ENCODE results near the gene RAB14. TPM values are rescaled to one million over a fixed set of nuclear protein-coding genes. Genes with fewer than 3 reads are reported as not detected.
"Not testable (repeated sequence)": the region's sequence is repeated elsewhere in the genome, so short reads cannot be mapped to it uniquely, and the experiment has no call there.

RAB14 gene
- total RNA-seq, 4 donors from 2014 or later: 20.7 to 50.3 (median 37.9) TPM

GRCh38 chr9:121182989-121183388, 18.7 kb downstream of the RAB14 start:
- intact Hi-C loops (cut with DNase I; ENCODE audit: low total_unique reads) (no loop called here), in situ Hi-C loops (cut with MboI; ENCODE audit: low pct_ligation_motif_present in 1 of 4, low pct_unique_long_range_greater_than_20kb in 1 of 4, low sequenced_read_pairs in 3 of 4) (no loop called here)
- Histone ChIP-seq H3K27ac (no peak overlapping the region), H3K27me3 (no peaks in the 10 kb centered on the region), H3K4me3 (no peak overlapping the region), H3K9me3 (no peaks in the 10 kb centered on the region), H3K4me1 (peaks cover 0 to 59% (median 10%) of the 10 kb centered on the region in 4 donors), H3K36me3 (peaks cover 0 to 32% (median 2%) of the 10 kb centered on the region in 4 donors)
- TF ChIP-seq EP300 (IDR thresholded peaks at IDR 0.05; ENCODE audit: low read depth) (no peak), POLR2A (IDR thresholded peaks at IDR 0.05) (no peak), CTCF (IDR thresholded peaks at IDR 0.05) (no peak), POLR2AphosphoS5 (IDR thresholded peaks at IDR 0.05) (no peak)
- DNase-seq: no peak

GRCh38 chr9:121182101-121182836, 19.4 kb downstream of the RAB14 start:
- Histone ChIP-seq H3K4me1 (peaks cover 0 to 51% (median 8%) of the 10 kb centered on the region in 4 donors), H3K36me3 (peaks cover 0 to 32% (median 5%) of the 10 kb centered on the region in 4 donors), H3K9me3 (no peaks in the 10 kb centered on the region), H3K27me3 (no peaks in the 10 kb centered on the region), H3K27ac (no peak overlapping the region), H3K4me3 (no peak overlapping the region)
- in situ Hi-C loops (cut with MboI; ENCODE audit: low pct_ligation_motif_present in 1 of 4, low pct_unique_long_range_greater_than_20kb in 1 of 4, low sequenced_read_pairs in 3 of 4) (no loop called here), intact Hi-C loops (cut with DNase I; ENCODE audit: low total_unique reads) (no loop called here)
- no peak for TF ChIP-seq CTCF (IDR thresholded peaks at IDR 0.05)
- TF ChIP-seq EP300 (IDR thresholded peaks at IDR 0.05; ENCODE audit: low read depth): no peak
- TF ChIP-seq POLR2AphosphoS5 (IDR thresholded peaks at IDR 0.05): no peak
- TF ChIP-seq POLR2A (IDR thresholded peaks at IDR 0.05): no peak
- WGBS, 2 donors (ENCODE audit: low coverage in 1 of 2): 69 to 100% methylated on average over 2 to 3 of the region's 3 CpGs
- DNase-seq: no peak

- H3K27ac ChIP-seq: no peak overlapping the region
- no peak for DNase-seq
Observed at GRCh38 chr9:121179930-121180681, 21.6 kb downstream of the RAB14 start.

GRCh38 chr9:121179373-121179721, 22.3 kb downstream of the RAB14 start:
- intact Hi-C loops (cut with DNase I; ENCODE audit: low total_unique reads); H3K9me3 ChIP-seq; H3K27ac ChIP-seq; DNase-seq; H3K27me3 ChIP-seq; H3K4me3 ChIP-seq; in situ Hi-C loops (cut with MboI; ENCODE audit: low pct_ligation_motif_present in 1 of 4, low pct_unique_long_range_greater_than_20kb in 1 of 4, low sequenced_read_pairs in 3 of 4): not testable (repeated sequence)
- Histone ChIP-seq H3K36me3 (peaks cover 0 to 26% (median 3%) of the 10 kb centered on the region in 4 donors), H3K4me1 (peaks cover 0 to 27% (median 7%) of the 10 kb centered on the region in 4 donors)
- WGBS, 2 donors (ENCODE audit: low coverage in 1 of 2): 29 to 52% methylated on average over 1 of the region's 1 CpG

More at GRCh38 chr9:121179930-121180681, 21.6 kb downstream of the RAB14 start:
- Histone ChIP-seq H3K36me3 (peaks cover 0 to 26% (median 3%) of the 10 kb centered on the region in 4 donors), H3K4me3 (no peak overlapping the region), H3K4me1 (peaks cover 0 to 35% (median 7%) of the 10 kb centered on the region in 4 donors), H3K9me3 (no peaks in the 10 kb centered on the region), H3K27me3 (no peaks in the 10 kb centered on the region)
- intact Hi-C loops (cut with DNase I; ENCODE audit: low total_unique reads): no loop called here
- in situ Hi-C loops (cut with MboI; ENCODE audit: low pct_ligation_motif_present in 1 of 4, low pct_unique_long_range_greater_than_20kb in 1 of 4, low sequenced_read_pairs in 3 of 4): no loop called here
- WGBS, 2 donors (ENCODE audit: low coverage in 1 of 2): 67 to 74% methylated on average over 3 of the region's 3 CpGs
- no peak for TF ChIP-seq EP300 (IDR thresholded peaks at IDR 0.05; ENCODE audit: low read depth)
- TF ChIP-seq CTCF (IDR thresholded peaks at IDR 0.05): no peak

Measured in transverse colon (tissue), 4 donors.